GM21576 (cell line): Measurements from ENCODE around the gene GSTA4.

Experiments used
- ATAC-seq: cut with Tn5 transposase; IDR thresholded peaks from one replicate; pipeline ENCODE4 v1.9.1; 2021; ENCODE audit warnings: mild to moderate bottlenecking, moderate library complexity; ENCODE audit not compliant: unreplicated experiment

Gene GSTA4, protein sequence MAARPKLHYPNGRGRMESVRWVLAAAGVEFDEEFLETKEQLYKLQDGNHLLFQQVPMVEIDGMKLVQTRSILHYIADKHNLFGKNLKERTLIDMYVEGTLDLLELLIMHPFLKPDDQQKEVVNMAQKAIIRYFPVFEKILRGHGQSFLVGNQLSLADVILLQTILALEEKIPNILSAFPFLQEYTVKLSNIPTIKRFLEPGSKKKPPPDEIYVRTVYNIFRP

DNA sequence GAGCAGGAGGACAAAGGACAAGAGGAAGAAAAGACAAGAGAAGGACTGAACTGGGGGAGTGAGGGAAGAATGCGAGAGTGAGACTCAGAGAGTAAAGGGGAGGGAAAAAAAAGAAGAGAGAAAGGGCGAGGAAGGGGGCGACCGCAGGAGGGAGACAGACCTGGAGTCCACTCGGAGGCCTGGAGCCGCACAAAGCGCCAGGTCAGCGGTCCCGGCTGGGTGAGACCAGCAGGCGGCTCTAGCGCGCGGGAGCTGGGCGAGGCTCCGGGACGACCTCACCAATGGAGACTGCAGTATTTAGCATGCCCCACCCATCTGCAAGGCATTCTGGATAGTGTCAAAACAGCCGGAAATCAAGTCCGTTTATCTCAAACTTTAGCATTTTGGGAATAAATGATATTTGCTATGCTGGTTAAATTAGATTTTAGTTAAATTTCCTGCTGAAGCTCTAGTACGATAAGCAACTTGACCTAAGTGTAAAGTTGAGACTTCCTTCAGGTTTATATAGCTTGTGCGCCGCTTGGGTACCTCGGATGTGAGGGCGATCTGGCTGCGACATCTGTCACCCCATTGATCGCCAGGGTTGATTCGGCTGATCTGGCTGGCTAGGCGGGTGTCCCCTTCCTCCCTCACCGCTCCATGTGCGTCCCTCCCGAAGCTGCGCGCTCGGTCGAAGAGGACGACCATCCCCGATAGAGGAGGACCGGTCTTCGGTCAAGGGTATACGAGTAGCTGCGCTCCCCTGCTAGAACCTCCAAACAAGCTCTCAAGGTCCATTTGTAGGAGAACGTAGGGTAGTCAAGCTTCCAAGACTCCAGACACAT is at the start of gene GSTA4:
GSTA4 (minus strand) TSS at position 196 of the 824 bp plus-strand sequence. CDS start 1,041 bp downstream, outside the sequence.
- ATAC-seq, result peak; percentile 98

DNA sequence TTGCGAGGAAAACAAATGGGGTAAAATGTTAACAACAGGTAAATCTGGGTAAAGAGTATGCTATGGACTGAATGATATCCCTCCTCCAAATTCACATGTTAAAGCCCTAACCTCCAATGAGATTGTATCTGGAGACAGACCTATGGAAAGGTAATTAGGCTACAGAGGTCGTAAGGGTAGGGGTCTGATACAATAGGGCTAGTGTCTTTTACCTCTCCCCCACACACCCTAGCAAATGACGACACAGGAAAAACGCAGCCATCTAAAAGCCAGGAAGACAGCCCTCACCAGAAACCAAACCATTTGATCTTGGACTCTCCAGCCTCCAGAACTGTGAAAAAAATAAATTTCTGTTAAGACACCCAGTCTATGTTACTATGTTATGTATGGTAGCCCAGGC is 49.5 kb upstream of the GSTA4 start:
- ATAC-seq, result no peak

DNA sequence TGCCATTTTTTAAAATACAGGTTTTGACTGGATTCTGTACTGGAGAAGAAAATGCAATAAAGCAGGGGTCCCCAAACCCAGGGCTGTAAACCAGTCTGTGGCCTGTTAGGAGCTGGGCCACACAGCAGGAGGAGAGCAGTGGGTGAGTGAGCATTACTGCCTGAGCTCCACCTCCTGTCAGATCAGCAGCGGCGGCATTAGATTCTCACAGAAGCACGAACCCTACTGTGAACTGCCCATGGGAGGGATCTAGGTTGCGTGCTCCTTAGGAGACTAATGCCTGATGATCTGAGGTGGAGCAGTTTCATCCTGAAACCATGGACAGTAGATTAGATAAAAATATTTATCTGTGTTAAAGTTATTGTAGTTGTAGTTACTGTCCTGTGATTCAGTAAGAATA is 49.0 kb upstream of the GSTA4 start:
- ATAC-seq, result no peak

DNA sequence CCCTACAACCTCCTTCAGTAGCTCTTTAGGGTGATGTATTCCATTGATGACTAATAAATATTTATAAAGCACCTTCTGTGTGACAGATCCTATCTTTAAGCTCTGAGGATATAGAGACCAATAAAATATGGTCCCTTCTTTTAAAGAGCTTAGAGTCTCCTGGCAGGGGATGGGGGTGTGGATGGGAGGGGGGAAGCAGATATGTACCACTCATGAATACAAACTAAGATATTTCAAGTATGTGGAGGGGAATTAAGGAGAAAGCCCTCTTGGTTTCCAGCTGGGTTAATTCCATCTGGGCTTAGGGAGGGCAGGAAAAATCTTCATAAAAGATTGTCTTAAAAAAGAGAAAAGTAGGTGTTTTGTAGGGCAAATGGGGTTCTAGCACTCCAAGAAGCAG is 48.5 kb upstream of the GSTA4 start:
- no peak for ATAC-seq

DNA sequence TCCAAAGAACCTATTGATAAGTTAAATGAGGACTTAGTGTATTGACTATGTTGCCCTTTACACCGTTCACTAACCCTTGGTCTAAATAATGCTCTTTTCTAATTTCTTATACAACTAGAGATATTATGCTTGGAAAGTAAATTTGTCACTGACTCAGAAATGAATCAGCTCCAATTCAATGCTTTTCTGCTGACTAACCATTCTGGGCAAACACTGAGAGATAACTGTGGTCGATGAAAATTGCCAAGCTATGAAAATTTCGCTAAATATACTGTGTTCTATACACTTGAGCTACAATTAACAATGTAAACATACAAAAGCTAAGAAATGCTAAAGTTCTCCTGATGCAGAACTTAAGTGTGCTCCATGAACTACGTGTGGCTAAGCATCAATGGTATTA is 47.0 kb upstream of the GSTA4 start:
- ATAC-seq, result no peak

DNA sequence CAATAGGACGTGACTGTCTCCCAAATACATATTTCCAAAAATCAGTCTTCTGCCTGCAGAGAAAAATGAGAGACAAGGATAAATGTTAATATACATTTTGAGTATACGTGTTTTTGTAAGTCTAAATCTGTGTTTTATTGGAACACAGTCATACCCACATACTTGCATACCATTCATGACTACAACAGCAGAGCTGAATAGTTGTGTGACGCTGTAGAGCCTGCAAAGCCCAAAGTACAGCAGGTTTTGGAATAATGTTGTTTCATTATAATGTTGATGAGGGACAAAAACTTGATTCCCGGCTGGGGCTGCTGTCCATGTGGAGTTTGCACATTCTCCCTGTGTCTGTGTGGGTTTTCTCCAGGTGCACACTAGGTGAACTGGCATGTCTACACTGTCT is 46.3 kb upstream of the GSTA4 start:
- no peak for ATAC-seq

DNA sequence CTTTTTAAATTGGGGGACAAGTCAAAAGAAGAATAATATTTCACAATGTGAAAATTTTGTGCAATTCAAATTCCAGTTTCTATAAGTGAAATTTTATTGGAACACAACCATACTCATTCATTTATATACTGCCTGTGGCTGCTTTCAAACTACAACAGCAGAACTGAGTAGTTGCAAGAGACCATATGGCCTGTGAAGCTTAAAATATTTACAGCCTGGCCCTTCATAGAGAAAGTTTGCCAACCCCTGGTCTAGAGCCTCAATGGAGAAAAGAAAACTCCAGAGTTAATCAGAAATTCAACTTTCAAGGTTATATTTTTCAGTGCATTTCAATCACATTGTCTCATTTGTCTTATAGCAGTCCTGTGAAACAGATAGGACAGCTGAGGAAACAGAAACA is 43.5 kb upstream of the GSTA4 start:
- no peak for ATAC-seq

DNA sequence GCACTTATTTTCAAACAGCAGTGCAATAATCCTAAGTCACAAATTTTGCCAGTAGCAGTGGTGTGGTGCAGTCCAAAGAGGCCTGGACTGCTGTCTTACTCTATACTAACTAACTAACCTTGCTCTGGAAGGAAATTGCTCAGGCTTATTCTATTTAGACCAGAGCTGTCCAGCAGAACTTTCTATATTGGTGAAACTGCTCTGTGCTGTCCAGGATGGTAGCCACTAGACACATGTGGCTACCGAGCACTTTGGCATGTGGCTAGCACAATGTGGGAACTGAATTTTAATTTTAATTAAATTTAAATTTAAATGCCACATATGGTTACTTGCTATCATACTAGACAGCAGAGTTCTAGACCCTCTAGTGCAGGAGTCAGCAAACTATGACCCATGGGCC is 43.1 kb upstream of the GSTA4 start:
- no peak for ATAC-seq

DNA sequence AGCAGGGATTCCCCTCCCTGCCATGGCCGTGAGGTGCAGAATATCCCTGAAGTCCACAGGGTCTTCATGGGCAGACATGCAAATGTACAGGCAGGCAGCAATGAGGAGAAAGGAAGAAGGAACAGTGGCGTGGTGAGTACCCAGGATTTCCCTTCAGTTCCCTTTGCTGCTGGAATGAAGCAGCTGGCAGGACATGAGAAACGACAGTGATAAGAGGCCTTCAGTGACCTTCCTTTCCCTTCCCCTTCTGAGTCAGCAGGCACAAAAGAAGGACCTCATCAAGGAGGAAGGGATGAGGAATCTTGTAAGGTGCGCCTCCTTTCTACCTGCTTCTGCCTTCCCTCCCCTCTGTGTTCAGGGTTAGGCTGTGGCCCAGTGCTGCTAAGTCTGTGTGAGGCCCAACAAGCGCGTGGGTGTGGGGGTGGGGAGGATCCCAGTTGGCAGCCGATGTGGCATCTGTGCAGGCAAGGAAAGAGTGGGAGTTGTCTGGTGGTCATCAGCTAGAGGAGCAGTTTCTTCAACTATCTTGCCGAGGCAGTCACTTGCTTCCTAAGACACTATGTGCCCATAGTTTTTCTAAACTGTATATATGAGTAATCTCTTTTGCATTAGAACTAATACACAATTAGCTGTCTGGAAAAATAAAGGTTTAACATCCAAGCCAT is 40.6 kb upstream of the GSTA4 start:
- ATAC-seq, result no peak

DNA sequence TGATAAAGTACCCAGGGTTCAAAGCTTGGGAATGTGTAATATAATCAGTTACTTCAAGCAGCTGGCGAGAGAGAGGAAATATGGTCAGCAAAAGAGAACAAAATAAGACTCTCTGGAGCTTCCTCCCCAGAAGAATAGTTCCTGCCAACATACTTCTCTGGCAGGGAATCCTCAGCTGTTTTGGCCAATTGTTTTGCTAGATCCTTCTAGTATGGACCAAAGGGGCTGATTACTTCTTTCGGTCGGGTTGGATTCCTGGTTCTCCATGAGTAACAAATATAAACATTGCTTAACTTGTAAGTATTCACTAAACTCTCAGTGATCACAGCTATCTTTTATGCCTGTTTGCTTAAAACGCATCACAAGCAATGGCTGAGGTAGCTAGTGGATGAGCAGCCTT is 38.7 kb upstream of the GSTA4 start:
- ATAC-seq, result no peak

DNA sequence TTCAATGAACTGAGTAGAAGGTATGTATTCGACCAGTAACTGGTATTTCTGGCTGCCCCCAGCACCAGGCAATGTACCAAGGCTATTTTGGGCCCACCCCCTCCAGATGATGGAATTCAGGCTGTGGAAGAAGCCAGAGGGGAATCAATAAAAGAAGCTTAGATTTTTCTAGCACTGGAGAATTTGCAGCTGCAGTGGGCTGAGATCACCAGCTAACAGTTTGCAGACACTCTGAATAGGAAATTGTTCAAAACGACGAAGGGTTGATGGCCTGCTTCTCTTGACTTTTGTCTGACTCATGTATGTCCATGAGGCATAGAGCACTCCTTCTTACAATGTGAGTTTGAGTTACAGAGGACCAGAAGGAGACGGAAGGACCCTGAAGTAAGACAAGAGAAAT is 37.8 kb upstream of the GSTA4 start:
- no peak for ATAC-seq

DNA sequence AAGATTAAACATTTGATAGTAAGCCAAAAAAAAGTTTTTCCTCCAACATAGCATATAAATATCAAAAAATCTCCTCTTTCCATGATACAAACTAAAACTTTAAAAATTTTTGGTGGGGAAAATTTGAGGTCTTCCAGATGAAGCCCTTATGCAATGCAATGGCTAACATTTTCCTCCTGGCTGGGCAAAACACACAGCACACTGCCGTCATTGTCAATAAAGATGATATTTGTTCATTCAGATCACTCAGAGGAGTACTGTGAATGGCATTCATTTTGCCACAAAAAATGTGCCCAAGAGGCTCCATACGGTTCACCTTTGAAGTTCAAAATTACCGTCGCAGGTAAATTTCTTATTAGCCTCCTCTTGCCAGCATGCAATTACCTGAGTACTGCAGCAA is 36.2 kb upstream of the GSTA4 start:
- ATAC-seq, result no peak

DNA sequence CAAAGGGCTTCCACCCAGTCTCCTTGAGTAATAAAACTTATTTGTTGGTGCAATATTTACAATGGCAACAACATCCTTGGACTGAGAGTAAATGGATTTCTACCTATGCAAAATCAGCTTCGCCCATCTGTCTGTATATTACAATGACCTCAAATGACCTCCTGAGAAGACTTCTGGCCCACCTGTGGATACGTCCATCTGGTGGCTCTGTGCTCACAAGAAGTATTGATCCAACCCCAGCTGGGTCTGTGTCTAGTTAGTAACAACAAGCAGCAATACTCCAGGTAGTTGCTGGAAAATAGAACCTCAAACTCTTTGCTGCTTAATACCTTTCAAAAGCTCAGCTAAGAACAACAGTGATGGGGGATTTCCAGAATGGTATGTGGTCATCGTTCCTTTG is 34.7 kb upstream of the GSTA4 start:
- no peak for ATAC-seq

DNA sequence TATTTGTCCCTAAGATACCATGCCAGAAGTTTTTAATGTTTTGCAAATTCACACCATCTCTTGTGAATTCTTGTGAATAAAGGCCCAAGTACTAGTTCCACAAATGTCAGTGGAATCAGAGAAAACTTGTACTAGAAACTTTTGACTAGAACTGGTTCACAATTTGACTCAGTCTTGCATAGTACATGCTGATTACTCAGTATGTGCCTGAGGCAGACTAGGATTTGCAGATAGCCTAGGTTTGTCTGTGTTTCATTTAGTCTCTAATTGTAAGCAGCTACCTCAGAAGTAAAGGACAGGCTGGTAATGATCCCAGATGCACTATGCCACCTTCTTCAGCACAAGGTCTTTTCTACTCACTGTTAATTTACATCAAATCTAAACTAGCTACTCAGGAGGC is 34.2 kb upstream of the GSTA4 start:
- ATAC-seq, result no peak

DNA sequence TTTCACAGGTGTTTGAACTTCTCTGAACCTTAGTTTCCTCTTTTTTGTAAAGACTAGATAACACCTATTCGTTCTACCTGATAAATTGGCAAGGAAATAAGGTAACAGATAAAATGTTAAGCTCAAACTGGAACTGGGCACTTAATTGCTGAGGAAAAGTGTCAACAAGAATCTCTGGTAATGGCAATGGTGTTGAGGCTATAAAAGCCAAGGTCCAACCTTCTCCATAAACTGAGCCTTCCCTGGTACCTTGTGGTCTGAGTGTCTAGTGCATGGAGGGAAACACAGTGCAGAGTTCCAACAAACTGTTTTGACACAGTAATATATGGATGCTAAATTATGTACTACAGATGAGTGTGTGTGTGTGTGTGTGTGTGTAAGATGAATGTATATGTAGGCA is 33.4 kb upstream of the GSTA4 start:
- ATAC-seq, result no peak

DNA sequence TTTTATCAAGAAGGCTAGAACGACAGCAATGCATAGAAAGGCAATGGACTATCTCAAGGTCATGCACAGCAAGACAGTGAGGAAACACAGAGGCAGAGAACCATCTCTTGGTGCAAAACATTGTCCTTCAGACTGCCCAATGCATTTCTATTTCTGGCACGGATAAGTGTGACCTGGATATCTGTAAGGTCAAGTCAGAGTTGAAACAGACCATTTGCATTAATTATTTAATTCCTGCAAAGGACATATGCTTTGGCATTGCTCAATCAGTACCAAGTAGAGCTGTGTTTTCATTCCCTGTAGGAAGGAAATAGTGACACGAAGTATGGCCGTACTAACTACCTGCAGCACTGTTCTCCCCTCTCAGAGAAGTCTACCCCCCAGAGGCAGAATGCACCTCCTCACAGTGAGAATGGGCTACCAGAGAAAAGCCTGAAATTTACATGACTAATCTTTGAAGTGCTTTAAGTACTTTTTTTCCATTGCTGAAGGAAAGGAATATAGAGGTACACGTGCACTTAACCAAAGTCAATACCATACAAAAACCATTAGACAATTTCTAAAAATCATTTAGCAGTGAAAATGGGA is 32.1 kb upstream of the GSTA4 start:
- no peak for ATAC-seq

DNA sequence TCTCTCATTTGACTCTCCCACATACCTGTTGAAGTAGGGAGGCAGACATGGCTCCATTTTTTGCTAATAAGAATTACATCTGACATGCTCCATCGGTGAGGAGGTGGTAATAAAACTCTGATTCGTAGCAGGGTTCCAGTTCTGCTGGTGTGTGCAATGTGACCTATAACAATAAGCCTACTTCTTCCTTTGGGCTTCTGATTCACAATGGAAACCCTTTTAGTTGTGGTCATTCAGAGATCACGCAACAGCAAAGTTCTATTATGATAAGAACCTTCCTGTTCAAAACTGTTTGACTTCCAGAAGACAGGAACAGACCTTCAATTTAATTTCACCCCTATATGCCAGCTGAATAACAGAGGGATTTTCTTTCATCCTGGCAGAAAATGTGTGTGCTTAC is 31.4 kb upstream of the GSTA4 start:
- no peak for ATAC-seq

DNA sequence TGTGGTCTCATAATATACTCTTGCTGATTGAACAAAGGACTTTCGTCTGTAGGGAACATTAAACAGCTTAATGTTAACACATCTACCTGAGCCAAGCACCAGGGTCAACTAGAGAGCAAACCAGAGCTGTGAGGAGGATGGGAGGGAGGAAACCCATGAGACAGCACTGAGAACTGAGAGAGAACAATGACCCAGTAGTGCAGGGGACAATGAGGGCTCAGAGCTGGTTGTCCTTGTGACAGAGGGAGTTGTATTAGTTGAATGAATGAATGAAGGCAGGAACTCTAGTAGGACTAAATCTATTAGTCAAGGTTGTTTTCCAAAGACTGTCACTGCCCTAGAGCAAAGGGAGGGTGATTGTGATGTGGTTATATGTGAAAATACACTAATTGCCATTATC is 28.2 kb upstream of the GSTA4 start:
- ATAC-seq, result no peak

DNA sequence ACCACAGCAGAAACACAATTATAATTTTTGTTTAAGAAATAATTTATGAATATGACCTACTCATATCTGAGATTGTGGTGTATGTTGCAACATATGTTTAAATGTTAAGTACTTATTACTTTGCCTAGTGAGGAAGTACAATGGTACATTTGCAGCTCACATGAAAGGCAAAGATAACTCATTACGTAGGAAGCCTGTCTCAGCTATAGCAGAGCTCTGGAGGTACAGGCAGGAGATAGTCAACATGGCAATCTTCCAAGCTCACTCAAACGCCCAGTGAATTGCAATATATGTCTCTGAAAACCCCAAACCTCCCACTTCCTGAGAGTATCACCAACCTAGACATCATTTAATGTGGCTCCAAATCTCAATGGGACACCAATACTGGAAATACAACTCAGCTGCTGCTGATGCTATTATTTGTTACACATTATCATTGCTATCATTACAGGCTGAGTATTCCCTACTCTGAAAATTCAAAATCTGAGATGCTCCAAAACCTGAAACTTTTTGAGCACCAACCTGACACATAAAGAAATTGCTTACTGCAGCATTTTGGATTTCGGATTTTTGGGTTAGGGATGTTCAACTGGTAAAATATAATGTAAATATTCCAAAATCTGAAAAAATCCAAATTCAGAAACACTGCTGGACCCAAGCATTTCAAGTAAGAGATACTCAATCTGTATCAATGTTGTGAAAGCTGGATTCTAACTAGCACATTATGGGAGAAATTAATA is 25.1 kb upstream of the GSTA4 start:
- no peak for ATAC-seq

DNA sequence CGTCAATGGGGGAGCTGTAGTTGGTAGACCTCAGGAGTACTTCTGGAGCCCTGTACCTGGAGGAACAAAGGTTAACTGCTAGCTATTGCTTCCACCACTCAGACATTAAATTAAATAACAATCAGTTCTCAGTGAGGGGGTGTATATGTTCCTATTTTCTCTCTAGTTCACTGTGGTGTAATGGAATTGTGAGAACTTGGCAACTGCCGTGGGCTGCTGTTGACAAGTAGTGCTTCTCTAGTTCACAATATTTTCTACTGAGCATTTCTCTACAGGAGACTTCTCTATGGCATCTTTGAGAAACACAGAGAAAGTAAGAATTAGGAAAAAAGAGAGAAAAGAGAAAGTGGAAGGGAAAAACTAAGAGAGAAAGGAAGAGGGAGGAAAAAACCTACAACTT is 23.4 kb upstream of the GSTA4 start:
- ATAC-seq, result no peak

DNA sequence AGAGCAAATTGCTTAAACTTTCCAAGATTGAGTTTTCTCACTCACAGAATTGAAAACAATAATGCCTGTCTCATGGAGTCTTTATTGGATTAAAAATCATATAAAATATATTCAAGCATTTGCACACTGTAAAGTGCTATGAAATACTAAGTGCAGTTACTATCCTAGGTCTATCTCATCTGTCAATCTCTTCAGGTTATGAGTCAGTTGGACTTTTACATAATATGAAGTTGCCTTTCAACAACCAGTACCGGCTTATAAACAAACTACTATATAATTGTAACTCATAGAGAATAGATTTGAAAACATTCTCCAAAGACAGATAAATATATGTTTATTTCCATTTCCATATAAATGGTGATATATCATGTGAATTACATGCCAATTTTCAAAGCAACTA is 20.4 kb upstream of the GSTA4 start:
- ATAC-seq, result no peak
